ENCODE measurements around the gene SPRY1.

DNA sequence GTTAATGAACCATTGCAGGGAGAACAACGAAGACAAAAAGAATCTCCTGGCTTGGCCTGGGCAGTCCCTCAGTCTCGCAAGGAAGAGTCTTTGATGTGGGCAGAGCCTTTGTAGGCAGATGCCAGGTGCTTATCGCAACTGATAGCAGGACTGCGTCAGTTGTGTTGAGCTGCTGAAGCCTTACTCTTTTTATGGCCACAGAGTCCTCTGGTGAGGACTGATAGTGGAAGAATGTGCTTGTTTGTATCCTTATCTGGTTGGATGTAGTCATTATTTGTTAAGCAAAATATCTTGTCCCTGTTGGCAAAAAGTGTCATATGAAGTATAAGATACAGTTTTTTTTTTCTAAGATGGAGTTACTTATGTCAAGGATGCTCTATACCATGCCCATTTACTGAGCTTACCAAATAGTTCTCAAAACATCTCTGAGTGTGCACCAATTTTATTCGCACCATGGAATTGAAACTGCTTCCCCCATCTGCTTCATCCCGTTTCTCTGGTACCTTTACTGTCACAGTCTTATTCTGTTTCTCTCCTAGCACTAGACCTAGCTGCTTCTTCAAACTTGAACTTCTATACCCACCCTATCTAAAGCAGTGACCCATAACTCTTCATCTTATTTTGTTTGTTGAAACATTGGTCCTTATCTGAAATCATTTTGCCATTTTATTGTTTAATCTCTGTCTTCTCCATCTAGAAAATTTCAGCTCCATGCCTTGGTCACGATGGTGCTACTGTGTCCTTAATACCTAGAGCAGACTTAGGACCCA is 47.0 kb upstream of the SPRY1 start:
- TF ChIP-seq POLR2AphosphoS5 (IDR thresholded peaks at IDR 0.05), result no peak
- TF ChIP-seq, protein P1, sequence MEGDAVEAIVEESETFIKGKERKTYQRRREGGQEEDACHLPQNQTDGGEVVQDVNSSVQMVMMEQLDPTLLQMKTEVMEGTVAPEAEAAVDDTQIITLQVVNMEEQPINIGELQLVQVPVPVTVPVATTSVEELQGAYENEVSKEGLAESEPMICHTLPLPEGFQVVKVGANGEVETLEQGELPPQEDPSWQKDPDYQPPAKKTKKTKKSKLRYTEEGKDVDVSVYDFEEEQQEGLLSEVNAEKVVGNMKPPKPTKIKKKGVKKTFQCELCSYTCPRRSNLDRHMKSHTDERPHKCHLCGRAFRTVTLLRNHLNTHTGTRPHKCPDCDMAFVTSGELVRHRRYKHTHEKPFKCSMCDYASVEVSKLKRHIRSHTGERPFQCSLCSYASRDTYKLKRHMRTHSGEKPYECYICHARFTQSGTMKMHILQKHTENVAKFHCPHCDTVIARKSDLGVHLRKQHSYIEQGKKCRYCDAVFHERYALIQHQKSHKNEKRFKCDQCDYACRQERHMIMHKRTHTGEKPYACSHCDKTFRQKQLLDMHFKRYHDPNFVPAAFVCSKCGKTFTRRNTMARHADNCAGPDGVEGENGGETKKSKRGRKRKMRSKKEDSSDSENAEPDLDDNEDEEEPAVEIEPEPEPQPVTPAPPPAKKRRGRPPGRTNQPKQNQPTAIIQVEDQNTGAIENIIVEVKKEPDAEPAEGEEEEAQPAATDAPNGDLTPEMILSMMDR (IDR thresholded peaks at IDR 0.05; ENCODE audit: poor library complexity, severe bottlenecking), result no peak
- TF ChIP-seq MXI1 (conservative IDR thresholded peaks at IDR 0.05; ENCODE audit: poor library complexity, severe bottlenecking), result no peak
- TF ChIP-seq SMC3 (conservative IDR thresholded peaks at IDR 0.05; ENCODE audit: poor library complexity), result no peak
- TF ChIP-seq EZH2 (IDR thresholded peaks at IDR 0.05; ENCODE audit: borderline replicate concordance, insufficient read depth, low read length, poor library complexity, severe bottlenecking), result no peak
